Esophagus squamous epithelium (tissue), 5 donors: Measurements from ENCODE around the gene MOGAT1. TPM values are rescaled to one million over a fixed set of nuclear protein-coding genes. Genes with fewer than 3 reads are reported as not detected.

ENCODE experiments used
- DNase-seq: peaks from one replicate; lab custom pipeline; 2025; lab: John Stamatoyannopoulos, UW
- H3K27ac ChIP-seq, 4 donors: fragments of 200-600 bp; sonication (generic); one replicate each; pipeline ENCODE4 v1.5.1; 2016 to 2019; ENCODE audit warnings: mild to moderate bottlenecking in 1 of 4
- H3K27me3 ChIP-seq, 4 donors: fragments of 200-600 bp; sonication (generic); 1 replicate in 3 of 4; 2 replicates in 1 of 4; pipeline versions ENCODE4 v1.5.1 to v1.6.0; 2017 to 2021; ENCODE audit warnings: antibody characterized with exemption in 1 of 4
- H3K36me3 ChIP-seq, 3 donors: fragments of 200-600 bp; sonication (generic); one replicate each; pipeline ENCODE4 v1.5.1; 2016 to 2019
- H3K4me1 ChIP-seq, 3 donors: fragments of 200-600 bp; sonication (generic); one replicate each; pipeline ENCODE4 v1.5.1; 2017 to 2019
- H3K4me3 ChIP-seq, 4 donors: fragments of 200-600 bp; sonication (generic); 1 replicate in 3 of 4; 2 replicates in 1 of 4; pipeline ENCODE4 v1.5.1; 2016 to 2019; ENCODE audit warnings: mild to moderate bottlenecking in 2 of 4, moderate library complexity in 1 of 4
- H3K9me3 ChIP-seq, 3 donors: fragments of 200-600 bp; sonication (generic); one replicate each; pipeline ENCODE4 v1.5.1; 2016 to 2019
- CTCF ChIP-seq, 6 experiments: fragments of 450-650 bp in 4 of 6; fragments of 200-600 bp in 2 of 6; sonication (generic) in 2 of 6; IDR thresholded peaks; one replicate each; pipeline ENCODE4 v1.5.1; 2016 to 2019; ENCODE audit warnings: antibody characterized with exemption in 6 of 6, mild to moderate bottlenecking in 4 of 6, moderate library complexity in 4 of 6
- POLR2A ChIP-seq, 4 donors: fragments of 450-650 bp; IDR thresholded peaks; one replicate each; pipeline ENCODE4 v1.6.1; 2017; ENCODE audit warnings: antibody characterized with exemption in 4 of 4, mild to moderate bottlenecking in 4 of 4, moderate library complexity in 3 of 4
- WGBS, 2 donors: methylation state at CpG; one replicate each; pipeline ENCODE4 v1.1.5; 2018; 5-methylcytosine and 5-hydroxymethylcytosine counted together
- intact Hi-C: fragments of 100-400 bp; cut with DNase I; formaldehyde crosslinking; loops from one replicate; pipeline ENCODE4 v1.15.0; 2022
- total RNA-seq, 4 donors: library from RNA; depleted of rRNA; stranded (reverse); fragments of >200 nt; gene quantifications; one replicate each; pipeline ENCODE4 v1.1.0, GENCODE V29; 2016
- donor health status: DM: yes; HTN: yes; CAD: no.

MOGAT1 gene
- total RNA-seq, 4 donors from 2014 or later = not detected

DNA sequence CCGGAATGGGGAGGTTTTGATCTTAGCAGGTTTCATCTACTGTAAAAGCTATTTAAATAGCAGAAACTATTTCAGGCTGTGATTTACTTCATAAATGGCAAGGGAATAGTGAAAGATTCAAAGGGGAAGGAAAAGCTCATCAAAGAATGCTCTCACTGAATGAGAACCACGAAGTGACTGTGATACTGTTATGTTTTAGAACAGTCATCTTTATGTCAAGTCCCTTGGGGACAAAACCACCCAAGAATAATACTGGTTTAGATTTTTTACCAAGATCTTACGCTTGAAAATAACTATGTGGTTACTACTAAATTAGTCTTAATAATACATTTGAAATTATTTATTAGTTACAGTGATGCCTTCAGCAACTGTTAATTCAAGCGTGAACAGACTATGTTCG, 43.7 kb upstream of the MOGAT1 start:
- no peak for TF ChIP-seq POLR2A (IDR thresholded peaks at IDR 0.05)
- TF ChIP-seq CTCF (IDR thresholded peaks at IDR 0.05) = no peak
- no peak overlapping the region for H3K27ac ChIP-seq
- H3K4me3 ChIP-seq = no peak overlapping the region
- no peak for DNase-seq
- intact Hi-C loops = no loop called here
- H3K36me3 ChIP-seq = peaks cover 7 to 98% (median 33%) of the 10 kb centered on the region in 3 donors
- H3K27me3 ChIP-seq = no peaks in the 10 kb centered on the region
- H3K4me1 ChIP-seq = no peaks in the 10 kb centered on the region
- WGBS, 2 donors = 74 to 92% methylated on average over 5 of the region's 5 CpGs
- H3K9me3 ChIP-seq = no peaks in the 10 kb centered on the region

DNA sequence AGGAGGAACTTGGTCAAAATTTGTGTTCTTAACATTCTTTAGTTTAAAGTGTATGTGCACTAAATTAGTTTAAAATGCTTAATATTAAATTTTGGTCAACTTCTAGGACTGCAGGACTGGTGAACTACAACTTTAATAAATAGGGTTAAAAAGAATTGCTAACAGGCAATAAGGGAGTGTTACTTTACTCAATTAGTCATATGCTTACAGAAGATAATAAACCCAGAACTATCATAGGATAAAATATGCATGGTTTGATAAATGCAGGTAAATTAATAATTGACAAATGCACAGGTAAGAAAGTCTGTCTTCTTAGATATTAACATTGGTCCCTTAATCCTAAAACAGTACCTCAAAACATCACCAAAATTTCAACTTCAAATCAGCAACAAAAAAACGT, 36.2 kb upstream of the MOGAT1 start:
- H3K36me3 ChIP-seq = peaks cover 7 to 100% (median 19%) of the 10 kb centered on the region in 3 donors
- 77 to 100% methylated on average over 1 of the region's 1 CpG for WGBS, 2 donors
- intact Hi-C loops = no loop called here

GRCh38 chr2:222637067-222637466, 34.4 kb upstream of the MOGAT1 start:
- Histone ChIP-seq H3K9me3 (no peaks in the 10 kb centered on the region), H3K27ac (no peak overlapping the region), H3K36me3 (peaks cover 0 to 99% (median 13%) of the 10 kb centered on the region in 3 donors), H3K27me3 (no peaks in the 10 kb centered on the region), H3K4me1 (no peaks in the 10 kb centered on the region), H3K4me3 (no peak overlapping the region)
- no peak for DNase-seq
- 80 to 100% methylated on average over 1 of the region's 1 CpG for WGBS, 2 donors
- intact Hi-C loops = no loop called here
- TF ChIP-seq POLR2A (IDR thresholded peaks at IDR 0.05) (no peak), CTCF (IDR thresholded peaks at IDR 0.05) (no peak)

More for the DNA sequence above, 36.2 kb upstream of the MOGAT1 start:
- no peaks in the 10 kb centered on the region for H3K4me1 ChIP-seq
- H3K27ac ChIP-seq = no peak overlapping the region
- H3K4me3 ChIP-seq = no peak overlapping the region
- H3K27me3 ChIP-seq = no peaks in the 10 kb centered on the region
- TF ChIP-seq POLR2A (IDR thresholded peaks at IDR 0.05) (no peak), CTCF (IDR thresholded peaks at IDR 0.05) (no peak)
- no peaks in the 10 kb centered on the region for H3K9me3 ChIP-seq
- no peak for DNase-seq

- TF ChIP-seq POLR2A (IDR thresholded peaks at IDR 0.05) (no peak), CTCF (IDR thresholded peaks at IDR 0.05) (no peak)
- 84 to 97% methylated on average over 2 of the region's 2 CpGs for WGBS, 2 donors
- peaks cover 0 to 91% (median 9%) of the 10 kb centered on the region in 3 donors for H3K36me3 ChIP-seq
These were observed 30.1 kb upstream of the MOGAT1 start for GRCh38 chr2:222641336-222641735.

DNA sequence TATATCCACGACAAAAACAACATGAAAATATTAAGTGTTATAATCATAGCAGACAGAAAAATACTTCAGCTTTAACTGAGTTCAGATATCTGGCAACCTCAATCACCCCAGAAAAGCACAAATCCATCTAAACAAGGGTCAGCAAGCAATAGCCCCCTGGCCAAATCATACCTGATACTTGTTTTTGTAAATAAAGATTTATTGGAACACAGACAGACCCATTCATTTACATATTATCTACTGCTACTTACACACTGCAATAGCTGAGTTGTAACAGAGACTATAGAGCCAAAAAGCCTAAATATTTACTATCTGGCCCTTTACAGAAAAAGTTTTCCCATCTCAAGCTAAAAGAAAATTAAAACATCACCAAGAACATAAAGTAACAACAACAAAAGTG, 28.3 kb upstream of the MOGAT1 start:
- DNase-seq = no peak
- Histone ChIP-seq H3K4me3 (no peak overlapping the region), H3K36me3 (peaks cover 0 to 91% (median 14%) of the 10 kb centered on the region in 3 donors), H3K9me3 (no peaks in the 10 kb centered on the region), H3K27me3 (no peaks in the 10 kb centered on the region), H3K4me1 (no peaks in the 10 kb centered on the region), H3K27ac (no peak overlapping the region)
- 80 to 86% methylated on average over 1 of the region's 1 CpG for WGBS, 2 donors
- TF ChIP-seq POLR2A (IDR thresholded peaks at IDR 0.05) (no peak), CTCF (IDR thresholded peaks at IDR 0.05) (no peak)
- intact Hi-C loops = no loop called here

More at GRCh38 chr2:222641336-222641735, 30.1 kb upstream of the MOGAT1 start:
- no peaks in the 10 kb centered on the region for H3K4me1 ChIP-seq
- no peaks in the 10 kb centered on the region for H3K27me3 ChIP-seq
- no peak overlapping the region for H3K4me3 ChIP-seq
- DNase-seq = no peak
- no peaks in the 10 kb centered on the region for H3K9me3 ChIP-seq
- H3K27ac ChIP-seq = no peak overlapping the region
- intact Hi-C loops = no loop called here
